Measurements from ENCODE around the gene GFOD1. TPM values are rescaled to one million over a fixed set of nuclear protein-coding genes. Genes with fewer than 3 reads are reported as not detected.

Gene GFOD1
- total RNA-seq, 1 experiment from 2014 or later: 6.1 TPM

GRCh38 chr6:13375360-13375878, 112.0 kb downstream of the GFOD1 start:
- Histone ChIP-seq H2AK5ac (ENCODE audit: insufficient read length, low read length) (no peak overlapping the region), H3K27me3 (ENCODE audit: insufficient read depth, low read length) (no peaks in the 10 kb centered on the region), H4K8ac (replicated peaks; ENCODE audit: insufficient read length, low read depth, low read length) (no peak overlapping the region), H3K56ac (ENCODE audit: insufficient read length, low read depth, low read length) (no peak overlapping the region), H3T11ph (ENCODE audit: low read length) (no peak overlapping the region), H3K23ac (ENCODE audit: insufficient read length, low read depth, low read length) (no peak overlapping the region), H3K4me2 (ENCODE audit: insufficient read depth, insufficient read length, low read length) (no peak overlapping the region), H3K27ac (ENCODE audit: insufficient read length, low read depth, low read length) (no peak overlapping the region), H3K9ac (ENCODE audit: extremely low read depth, insufficient read length, low read length) (no peak overlapping the region), H3K79me2 (ENCODE audit: insufficient read depth, low read length) (no peaks in the 10 kb centered on the region), H4K91ac (ENCODE audit: insufficient read length, low read depth, low read length) (no peak overlapping the region), H3K18ac (ENCODE audit: insufficient read length, low read depth, low read length) (no peak overlapping the region), H3K9me3 (ENCODE audit: control insufficient read depth, low read depth, low read length) (no peaks in the 10 kb centered on the region), H3K23me2 (ENCODE audit: insufficient read length, low read depth, low read length, poor library complexity, severe bottlenecking) (no peaks in the 10 kb centered on the region), H4K5ac (ENCODE audit: insufficient read length, low read depth, low read length) (no peak overlapping the region), H2BK12ac (ENCODE audit: insufficient read length, low read depth, low read length) (no peak overlapping the region), H2BK15ac (ENCODE audit: low read depth, low read length) (no peak overlapping the region), H3K4ac (ENCODE audit: low read depth, low read length) (no peak overlapping the region), H3K4me1 (ENCODE audit: insufficient read depth, low read length) (no peaks in the 10 kb centered on the region; the same call in 1 of the 2 replicates), H2BK20ac (ENCODE audit: low read depth, low read length, poor library complexity, severe bottlenecking) (no peak overlapping the region), H4K20me1 (ENCODE audit: control insufficient read depth, insufficient read depth, insufficient read length) (no peaks in the 10 kb centered on the region), H2AFZ (ENCODE audit: low read length) (no peak overlapping the region), H3K79me1 (ENCODE audit: insufficient read depth, low read depth, low read length, poor library complexity, severe bottlenecking) (no peaks in the 10 kb centered on the region), H2BK120ac (ENCODE audit: low read depth, low read length, poor library complexity, severe bottlenecking) (no peak overlapping the region), H3K14ac (ENCODE audit: insufficient read depth, low read length) (no peak overlapping the region), H2BK5ac (ENCODE audit: insufficient read length, low read length) (no peak overlapping the region)
- Mint-ChIP-seq H3K27ac (no peak overlapping the region), H3K4me3 (no peak overlapping the region), H3K4me1 (peaks cover 16 to 35% of the 10 kb centered on the region in 2 experiments), H3K9me3 (no peaks in the 10 kb centered on the region), H3K27me3 (ENCODE audit: low read depth) (no peaks in the 10 kb centered on the region; the same call in 1 of the 2 replicates), H3K36me3 (ENCODE audit: insufficient read depth in 1 of 3, low read depth in 3 of 3) (no peaks in the 10 kb centered on the region)
- WGBS (ENCODE audit: extremely low coverage, insufficient read length, low lambda C conversion rate): no CpG with 5 or more reads among the region's 9 CpGs
- DNase-seq: no peak
- TF ChIP-seq CTCF (conservative IDR thresholded peaks at IDR 0.05): no peak
